ENCODE data around the gene IGFBP6.

Gene IGFBP6

GRCh38 chr12:53147653-53148052 lies 50.2 kb downstream of the IGFBP6 start:
- ATAC-seq = no peak
- TF ChIP-seq PATZ1 (CRISPR knock-in tag; IDR thresholded peaks at IDR 0.05; ENCODE audit: borderline replicate concordance) (no peak), BACH2 (CRISPR knock-in tag; IDR thresholded peaks at IDR 0.05; ENCODE audit: borderline replicate concordance) (no peak), ZFP3 (CRISPR knock-in tag; IDR thresholded peaks at IDR 0.05) (no peak), ZNF8 (CRISPR knock-in tag; IDR thresholded peaks at IDR 0.05) (no peak), ZC3H10 (CRISPR knock-in tag; IDR thresholded peaks at IDR 0.05) (no peak), TOX (CRISPR knock-in tag; IDR thresholded peaks at IDR 0.05; ENCODE audit: borderline replicate concordance) (no peak), ZNF565 (CRISPR knock-in tag; conservative IDR thresholded peaks at IDR 0.05; ENCODE audit: low read depth) (no peak), RARB (CRISPR knock-in tag; IDR thresholded peaks at IDR 0.05) (no peak), CSDC2 (CRISPR knock-in tag; IDR thresholded peaks at IDR 0.05) (no peak), ZNF70 (CRISPR knock-in tag; IDR thresholded peaks at IDR 0.05) (no peak), TSHZ2 (CRISPR knock-in tag; IDR thresholded peaks at IDR 0.05) (no peak), ESRRG (CRISPR knock-in tag; IDR thresholded peaks at IDR 0.05) (no peak), SNAI2 (CRISPR knock-in tag; IDR thresholded peaks at IDR 0.05) (no peak), ARNTL (CRISPR knock-in tag; IDR thresholded peaks at IDR 0.05; ENCODE audit: borderline replicate concordance, low read depth) (no peak), OSR1 (CRISPR knock-in tag; IDR thresholded peaks at IDR 0.05) (no peak), CSRNP3 (CRISPR knock-in tag; IDR thresholded peaks at IDR 0.05) (no peak)
- TF ChIP-seq, protein P1, sequence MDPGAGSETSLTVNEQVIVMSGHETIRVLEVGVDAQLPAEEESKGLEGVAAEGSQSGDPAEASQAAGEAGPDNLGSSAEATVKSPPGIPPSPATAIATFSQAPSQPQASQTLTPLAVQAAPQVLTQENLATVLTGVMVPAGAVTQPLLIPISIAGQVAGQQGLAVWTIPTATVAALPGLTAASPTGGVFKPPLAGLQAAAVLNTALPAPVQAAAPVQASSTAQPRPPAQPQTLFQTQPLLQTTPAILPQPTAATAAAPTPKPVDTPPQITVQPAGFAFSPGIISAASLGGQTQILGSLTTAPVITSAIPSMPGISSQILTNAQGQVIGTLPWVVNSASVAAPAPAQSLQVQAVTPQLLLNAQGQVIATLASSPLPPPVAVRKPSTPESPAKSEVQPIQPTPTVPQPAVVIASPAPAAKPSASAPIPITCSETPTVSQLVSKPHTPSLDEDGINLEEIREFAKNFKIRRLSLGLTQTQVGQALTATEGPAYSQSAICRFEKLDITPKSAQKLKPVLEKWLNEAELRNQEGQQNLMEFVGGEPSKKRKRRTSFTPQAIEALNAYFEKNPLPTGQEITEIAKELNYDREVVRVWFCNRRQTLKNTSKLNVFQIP (CRISPR knock-in tag; IDR thresholded peaks at IDR 0.05; ENCODE audit: borderline replicate concordance, low read depth) = no peak
- TF ChIP-seq, protein P2, sequence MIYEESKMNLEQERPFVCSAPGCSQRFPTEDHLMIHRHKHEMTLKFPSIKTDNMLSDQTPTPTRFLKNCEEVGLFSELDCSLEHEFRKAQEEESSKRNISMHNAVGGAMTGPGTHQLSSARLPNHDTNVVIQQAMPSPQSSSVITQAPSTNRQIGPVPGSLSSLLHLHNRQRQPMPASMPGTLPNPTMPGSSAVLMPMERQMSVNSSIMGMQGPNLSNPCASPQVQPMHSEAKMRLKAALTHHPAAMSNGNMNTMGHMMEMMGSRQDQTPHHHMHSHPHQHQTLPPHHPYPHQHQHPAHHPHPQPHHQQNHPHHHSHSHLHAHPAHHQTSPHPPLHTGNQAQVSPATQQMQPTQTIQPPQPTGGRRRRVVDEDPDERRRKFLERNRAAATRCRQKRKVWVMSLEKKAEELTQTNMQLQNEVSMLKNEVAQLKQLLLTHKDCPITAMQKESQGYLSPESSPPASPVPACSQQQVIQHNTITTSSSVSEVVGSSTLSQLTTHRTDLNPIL (CRISPR knock-in tag; IDR thresholded peaks at IDR 0.05; ENCODE audit: low read depth) = no peak

GRCh38 chr12:53151039-53151438 lies 53.6 kb downstream of the IGFBP6 start:
- TF ChIP-seq ZNF8 (CRISPR knock-in tag; IDR thresholded peaks at IDR 0.05) (no peak), ZNF70 (CRISPR knock-in tag; IDR thresholded peaks at IDR 0.05) (no peak), ZNF565 (CRISPR knock-in tag; conservative IDR thresholded peaks at IDR 0.05; ENCODE audit: low read depth) (no peak), ARNTL (CRISPR knock-in tag; IDR thresholded peaks at IDR 0.05; ENCODE audit: borderline replicate concordance, low read depth) (no peak), TOX (CRISPR knock-in tag; IDR thresholded peaks at IDR 0.05; ENCODE audit: borderline replicate concordance) (no peak), ZC3H10 (CRISPR knock-in tag; IDR thresholded peaks at IDR 0.05) (no peak), ZFP30 (CRISPR knock-in tag; IDR thresholded peaks at IDR 0.05) (no peak), CSRNP3 (CRISPR knock-in tag; IDR thresholded peaks at IDR 0.05) (no peak), PATZ1 (CRISPR knock-in tag; IDR thresholded peaks at IDR 0.05; ENCODE audit: borderline replicate concordance) (no peak), CSDC2 (CRISPR knock-in tag; IDR thresholded peaks at IDR 0.05) (no peak), SNAI2 (CRISPR knock-in tag; IDR thresholded peaks at IDR 0.05) (no peak), OSR1 (CRISPR knock-in tag; IDR thresholded peaks at IDR 0.05) (no peak)
- no peak for ATAC-seq
